Activated CD8-positive, alpha-beta T cell treated with anti-CD3 and anti-CD28 coated beads for 36 hours (primary cell): ENCODE measurements around the gene DLG2. TPM values are rescaled to one million over a fixed set of nuclear protein-coding genes. Genes with fewer than 3 reads are reported as not detected.
A peak's percentile ranks its signal among the peaks of the same experiment; 100 is the strongest.

Experiments
- ATAC-seq: fragments of 200-7000 bp; cut with Tn5 transposase; one replicate; pipeline ENCODE4 v1.10.0; 2021; ENCODE audit warnings: mild to moderate bottlenecking, moderate library complexity
- CTCF ChIA-PET: fragments of 350-600 bp; sonication (Branson Sonifier 250); formaldehyde crosslinking; loops from one replicate; lab custom pipeline; 2021; ENCODE audit warnings: antibody characterized with exemption; lab: Charles Lee
- POLR2A ChIA-PET: fragments of 350-600 bp; sonication (Branson Sonifier 250); formaldehyde crosslinking; loops from one replicate; lab custom pipeline; 2021; ENCODE audit warnings: antibody characterized with exemption; lab: Charles Lee
- DNase-seq: peaks from one replicate; pipeline ENCODE4 v3.0.0-alpha.2; 2020
- H3K27ac Mint-ChIP-seq: one replicate; pipeline ENCODE4 v1.8.0; 2021; ENCODE audit warnings: mild to moderate bottlenecking, mixed read lengths
- H3K27me3 Mint-ChIP-seq: one replicate; pipeline ENCODE4 v1.8.0; 2021; ENCODE audit warnings: mixed read lengths
- H3K36me3 Mint-ChIP-seq: one replicate; pipeline ENCODE4 v1.8.0; 2021; ENCODE audit warnings: low read depth, mixed read lengths
- H3K4me1 Mint-ChIP-seq: one replicate; pipeline ENCODE4 v1.8.0; 2021; ENCODE audit warnings: low read depth, mixed read lengths
- H3K4me3 Mint-ChIP-seq: one replicate; pipeline ENCODE4 v1.8.0; 2021; ENCODE audit warnings: mild to moderate bottlenecking, moderate library complexity, mixed read lengths
- H3K9me3 Mint-ChIP-seq: one replicate; pipeline ENCODE4 v1.8.0; 2021; ENCODE audit warnings: mixed read lengths
- intact Hi-C: fragments of 100-400 bp; cut with micrococcal nuclease; formaldehyde crosslinking; loops from one replicate; pipeline ENCODE4 v1.10.0; 2022
- total RNA-seq, 2 experiments: library from RNA; stranded (reverse); gene quantifications; one replicate each; pipeline ENCODE4 v1.2.3, GENCODE V29; 2021
- TF ChIP-seq, protein P1 (sequence below): fragments of 200-600 bp; IDR thresholded peaks from one replicate; pipeline ENCODE4 v1.8.0; 2022; ENCODE audit warnings: antibody characterized with exemption, mild to moderate bottlenecking

DLG2 gene
- total RNA-seq, 2 experiments from 2014 or later, result 2.2 to 2.6 TPM

DNA sequence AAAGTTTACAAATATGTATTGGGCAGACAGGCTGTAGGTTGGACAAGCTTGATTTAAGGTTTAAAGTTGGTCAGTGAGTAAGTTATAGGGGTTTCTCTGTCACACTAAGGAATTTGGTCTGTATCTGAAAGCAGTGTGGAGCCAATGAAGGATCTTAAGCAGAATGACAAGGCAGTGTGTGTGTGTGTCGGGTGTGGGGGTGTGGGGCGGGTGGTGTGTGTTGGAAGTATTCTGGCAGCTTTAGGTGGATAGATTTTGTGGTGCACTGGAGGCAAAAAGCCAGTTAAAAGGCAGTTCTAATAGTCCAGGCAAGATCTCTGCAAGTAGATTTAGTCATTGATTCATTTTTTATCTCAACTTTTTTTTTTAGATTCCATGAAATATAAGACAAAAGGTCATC lies 1334.2 kb downstream of the DLG2 start:
- ChIA-PET CTCF (interaction anchor here (0.6 kb wide), 1 partner anchor 156 kb away, joined by 3 read pairs; no protein-coding TSS in a partner anchor), POLR2A (no interaction called here)
- DNase-seq (no peak), ATAC-seq (no peak)
- H3K36me3 Mint-ChIP-seq, result no peaks in the 10 kb centered on the region
- intact Hi-C loops, result no loop called here
- H3K27ac Mint-ChIP-seq, result no peak overlapping the region
- H3K4me3 Mint-ChIP-seq, result no peak overlapping the region
- TF ChIP-seq, protein P1, sequence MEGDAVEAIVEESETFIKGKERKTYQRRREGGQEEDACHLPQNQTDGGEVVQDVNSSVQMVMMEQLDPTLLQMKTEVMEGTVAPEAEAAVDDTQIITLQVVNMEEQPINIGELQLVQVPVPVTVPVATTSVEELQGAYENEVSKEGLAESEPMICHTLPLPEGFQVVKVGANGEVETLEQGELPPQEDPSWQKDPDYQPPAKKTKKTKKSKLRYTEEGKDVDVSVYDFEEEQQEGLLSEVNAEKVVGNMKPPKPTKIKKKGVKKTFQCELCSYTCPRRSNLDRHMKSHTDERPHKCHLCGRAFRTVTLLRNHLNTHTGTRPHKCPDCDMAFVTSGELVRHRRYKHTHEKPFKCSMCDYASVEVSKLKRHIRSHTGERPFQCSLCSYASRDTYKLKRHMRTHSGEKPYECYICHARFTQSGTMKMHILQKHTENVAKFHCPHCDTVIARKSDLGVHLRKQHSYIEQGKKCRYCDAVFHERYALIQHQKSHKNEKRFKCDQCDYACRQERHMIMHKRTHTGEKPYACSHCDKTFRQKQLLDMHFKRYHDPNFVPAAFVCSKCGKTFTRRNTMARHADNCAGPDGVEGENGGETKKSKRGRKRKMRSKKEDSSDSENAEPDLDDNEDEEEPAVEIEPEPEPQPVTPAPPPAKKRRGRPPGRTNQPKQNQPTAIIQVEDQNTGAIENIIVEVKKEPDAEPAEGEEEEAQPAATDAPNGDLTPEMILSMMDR, result no peak
- no peaks in the 10 kb centered on the region for H3K27me3 Mint-ChIP-seq
- no peaks in the 10 kb centered on the region for H3K4me1 Mint-ChIP-seq
- peaks cover 3% of the 10 kb centered on the region for H3K9me3 Mint-ChIP-seq

DNA sequence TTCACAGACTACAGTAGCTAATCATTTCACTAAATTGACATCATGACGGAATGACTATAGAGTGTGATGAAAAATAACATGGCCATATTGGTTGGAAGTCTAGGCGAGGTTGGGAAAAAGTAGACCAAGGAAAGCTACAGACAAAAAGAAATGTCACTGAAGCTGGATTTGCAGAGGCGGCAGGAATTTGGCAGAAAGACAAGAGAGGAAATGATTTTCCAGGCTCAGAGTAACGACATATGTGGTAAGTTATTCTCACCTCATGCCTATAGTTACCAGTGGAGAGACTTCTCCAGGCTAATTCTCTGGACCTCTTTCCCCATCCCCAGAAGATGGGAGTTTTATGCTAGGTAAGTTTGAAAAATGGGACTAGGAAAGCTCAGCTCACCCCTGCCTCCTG lies 1335.1 kb downstream of the DLG2 start:
- H3K9me3 Mint-ChIP-seq, result peaks cover 6% of the 10 kb centered on the region
- CTCF ChIA-PET, result no interaction called here

DNA sequence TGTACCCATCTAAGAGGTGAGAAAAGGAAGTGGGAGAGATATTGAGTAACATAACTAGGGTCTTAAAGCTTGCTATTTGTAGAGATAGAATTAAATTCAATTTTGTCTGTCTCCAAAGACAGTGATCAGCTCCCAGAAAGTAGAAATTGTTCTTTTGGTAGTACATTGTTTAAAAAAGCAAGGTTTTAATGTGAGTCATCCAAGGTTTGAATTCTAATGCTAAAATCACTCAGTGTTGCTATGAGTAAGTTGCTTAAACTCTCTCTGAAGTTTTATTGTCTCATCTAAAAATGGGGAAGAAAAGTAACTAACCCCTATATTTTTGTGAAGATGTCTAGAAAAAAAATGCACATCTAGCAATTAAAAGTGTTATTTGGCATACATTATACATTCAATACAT lies 1336.5 kb downstream of the DLG2 start:
- TF ChIP-seq, protein P1, result no peak
- H3K4me3 Mint-ChIP-seq, result no peak overlapping the region
- ATAC-seq (no peak), DNase-seq (no peak)
- intact Hi-C loops, result no loop called here
- peaks cover 7% of the 10 kb centered on the region for H3K9me3 Mint-ChIP-seq
- CTCF ChIA-PET, result no interaction called here
- H3K27me3 Mint-ChIP-seq, result no peaks in the 10 kb centered on the region
- no peak overlapping the region for H3K27ac Mint-ChIP-seq
- POLR2A ChIA-PET, result no interaction called here
- no peaks in the 10 kb centered on the region for H3K36me3 Mint-ChIP-seq
- no peaks in the 10 kb centered on the region for H3K4me1 Mint-ChIP-seq

More for the DNA sequence above, 1335.1 kb downstream of the DLG2 start:
- no peak for ATAC-seq
- TF ChIP-seq, protein P1, result no peak
- no peak overlapping the region for H3K27ac Mint-ChIP-seq
- H3K36me3 Mint-ChIP-seq, result no peaks in the 10 kb centered on the region
- H3K27me3 Mint-ChIP-seq, result no peaks in the 10 kb centered on the region
- H3K4me1 Mint-ChIP-seq, result no peaks in the 10 kb centered on the region
- POLR2A ChIA-PET, result no interaction called here
- no peak overlapping the region for H3K4me3 Mint-ChIP-seq
- intact Hi-C loops, result no loop called here
- no peak for DNase-seq

DNA sequence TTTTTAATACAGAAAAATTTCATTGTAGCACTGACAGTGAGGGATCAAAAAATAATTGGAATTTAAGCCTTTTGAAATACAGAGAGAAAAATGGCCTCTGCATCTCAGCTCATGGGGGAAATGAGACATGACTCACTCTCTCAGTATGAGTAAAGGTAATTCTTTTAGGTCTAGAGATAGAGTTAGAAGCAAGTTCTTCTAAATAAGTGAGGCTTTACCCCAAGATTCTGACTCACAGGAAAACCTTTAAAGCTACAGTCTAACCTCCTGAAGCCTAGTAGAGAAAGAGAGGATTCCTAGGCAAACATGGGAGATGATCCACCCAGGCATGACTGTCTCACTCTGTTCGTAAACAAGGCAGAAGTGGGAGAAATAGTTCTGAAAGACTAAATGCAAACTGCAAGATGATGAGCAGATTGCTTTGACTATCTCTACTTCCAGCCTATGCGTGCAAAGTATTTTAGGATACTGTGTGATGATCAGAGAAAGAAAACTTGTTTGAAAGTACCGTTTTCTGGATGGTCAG lies 1337.7 kb downstream of the DLG2 start:
- Mint-ChIP-seq H3K9me3 (peaks cover 7% of the 10 kb centered on the region), H3K36me3 (no peaks in the 10 kb centered on the region), H3K27ac (no peak overlapping the region), H3K27me3 (no peaks in the 10 kb centered on the region), H3K4me3 (no peak overlapping the region), H3K4me1 (no peaks in the 10 kb centered on the region)
- POLR2A ChIA-PET, result no interaction called here
- DNase-seq (no peak), ATAC-seq (peak; percentile 49)
- CTCF ChIA-PET, result no interaction called here
- TF ChIP-seq, protein P1, result no peak
- intact Hi-C loops, result no loop called here

DNA sequence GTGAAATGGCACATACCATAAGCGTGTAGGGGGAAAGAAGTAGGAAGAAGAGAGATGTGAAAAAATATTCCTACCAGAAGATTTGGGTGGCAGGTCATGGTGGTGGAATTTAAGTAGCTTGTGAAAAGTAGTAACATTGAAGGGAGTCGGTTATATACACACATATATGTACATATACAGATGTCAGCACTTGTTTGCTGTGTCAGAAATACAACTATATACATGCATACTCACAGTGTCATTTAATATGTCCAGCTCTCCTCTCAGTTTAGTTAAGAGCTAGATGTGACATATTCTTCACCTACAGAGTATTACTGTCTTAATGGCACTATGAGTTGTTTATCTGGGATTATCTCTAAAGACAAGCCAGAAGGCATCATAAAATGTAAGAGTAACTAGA lies 1353.6 kb downstream of the DLG2 start:
- TF ChIP-seq, protein P1, result no peak
- Mint-ChIP-seq H3K27ac (no peak overlapping the region), H3K4me3 (no peak overlapping the region), H3K4me1 (no peaks in the 10 kb centered on the region), H3K27me3 (no peaks in the 10 kb centered on the region), H3K36me3 (no peaks in the 10 kb centered on the region), H3K9me3 (peaks cover 21% of the 10 kb centered on the region)
- ATAC-seq, result no peak
- DNase-seq, result no peak
- CTCF ChIA-PET, result no interaction called here
- intact Hi-C loops, result no loop called here
- POLR2A ChIA-PET, result no interaction called here
